GM23338 (cell line): ENCODE measurements around the gene PPP2R5E. TPM values are rescaled to one million over a fixed set of nuclear protein-coding genes. Genes with fewer than 3 reads are reported as not detected.
A peak's percentile ranks its signal among the peaks of the same experiment; 100 is the strongest.

Experiments used
- ATAC-seq: fragments of 200-7000 bp; cut with Tn5 transposase; 3 replicates; pipeline ENCODE4 v1.9.1; 2020
- DNase-seq: peaks from one replicate; pipeline ENCODE4 v3.0.0-alpha.2; 2015; ENCODE audit warnings: low spot score
- H2AFZ ChIP-seq: fragments of 200-600 bp; sonication (generic); 2 replicates; pipeline ENCODE4 v1.8.0; 2016; ENCODE audit warnings: antibody characterized with exemption, mild to moderate bottlenecking, moderate library complexity
- H3F3A ChIP-seq: fragments of 200-600 bp; sonication (generic); replicated peaks from 2 replicates; pipeline ENCODE4 v1.8.0; 2017; ENCODE audit warnings: antibody characterized with exemption, mixed run types, low read depth
- H3K27ac ChIP-seq: fragments of 200-600 bp; sonication (generic); 2 replicates; pipeline ENCODE4 v1.6.1; 2016; ENCODE audit warnings: low read depth
- H3K27me3 ChIP-seq: fragments of 200-600 bp; sonication (generic); 2 replicates; pipeline ENCODE4 v1.8.0; 2016; ENCODE audit warnings: mild to moderate bottlenecking, mixed run types, moderate library complexity; ENCODE audit not compliant: insufficient read depth
- H3K36me3 ChIP-seq: fragments of 200-600 bp; sonication (generic); 2 replicates; pipeline ENCODE4 v1.8.0; 2016; ENCODE audit warnings: mild to moderate bottlenecking; ENCODE audit not compliant: insufficient read depth
- H3K4me1 ChIP-seq: fragments of 200-600 bp; sonication (generic); 2 replicates; pipeline ENCODE4 v1.8.0; 2016; ENCODE audit warnings: mild to moderate bottlenecking, moderate library complexity; ENCODE audit not compliant: insufficient read depth
- H3K4me2 ChIP-seq: fragments of 200-600 bp; sonication (generic); 2 replicates; pipeline ENCODE4 v1.7.1; 2017; ENCODE audit warnings: mixed run types
- H3K4me3 ChIP-seq: fragments of 200-600 bp; sonication (generic); 2 replicates; pipeline ENCODE4 v1.6.1; 2016; ENCODE audit warnings: mixed run types
- H3K79me2 ChIP-seq: fragments of 200-600 bp; sonication (generic); replicated peaks from 2 replicates; pipeline ENCODE4 v1.8.0; 2017; ENCODE audit warnings: mild to moderate bottlenecking; ENCODE audit not compliant: insufficient read depth
- H3K9me2 ChIP-seq: fragments of 200-600 bp; sonication (generic); 2 replicates; pipeline ENCODE4 v1.8.0; 2017; ENCODE audit not compliant: insufficient read depth
- H4K20me1 ChIP-seq: fragments of 200-600 bp; sonication (generic); replicated peaks from 2 replicates; pipeline ENCODE4 v1.8.0; 2017; ENCODE audit warnings: mild to moderate bottlenecking; ENCODE audit not compliant: insufficient read depth
- H3K27ac Mint-ChIP-seq: 2 replicates; pipeline ENCODE4 v1.8.0; 2020; ENCODE audit warnings: inconsistent platforms, mild to moderate bottlenecking, moderate library complexity, mixed read lengths
- H3K27me3 Mint-ChIP-seq: 3 replicates; pipeline ENCODE4 v1.8.0; 2022; ENCODE audit warnings: low read depth, mild to moderate bottlenecking, moderate library complexity, mixed read lengths, inconsistent platforms; ENCODE audit not compliant: insufficient read depth, poor library complexity
- H3K36me3 Mint-ChIP-seq: 3 replicates; pipeline ENCODE4 v1.8.0; 2021; ENCODE audit warnings: low read depth, mild to moderate bottlenecking, inconsistent platforms, moderate library complexity, mixed read lengths
- H3K4me1 Mint-ChIP-seq: 3 replicates; pipeline ENCODE4 v1.8.0; 2020; ENCODE audit warnings: mild to moderate bottlenecking, inconsistent platforms, mixed read lengths
- H3K4me3 Mint-ChIP-seq: 3 replicates; pipeline ENCODE4 v1.8.0; 2021; ENCODE audit warnings: moderate library complexity, mild to moderate bottlenecking, inconsistent platforms, mixed read lengths
- H3K9me3 Mint-ChIP-seq: 3 replicates; pipeline ENCODE4 v1.8.0; 2020; ENCODE audit warnings: moderate library complexity, mild to moderate bottlenecking, inconsistent platforms, mixed read lengths
- CREB1 ChIP-seq: fragments of 250-450 bp; sonication (Bioruptor Pico); IDR thresholded peaks from 2 replicates; pipeline ENCODE4 v1.5.0; 2020; ENCODE audit warnings: low read depth, mild to moderate bottlenecking, moderate library complexity
- EZH2 ChIP-seq: fragments of 200-600 bp; sonication (generic); IDR thresholded peaks from one replicate; pipeline ENCODE4 v1.8.0; 2017; ENCODE audit warnings: antibody characterized with exemption, mild to moderate bottlenecking, low read depth; ENCODE audit not compliant: unreplicated experiment
- EZH2phosphoT487 ChIP-seq: fragments of 200-600 bp; sonication (generic); IDR thresholded peaks from one replicate; pipeline ENCODE4 v1.8.1; 2018; ENCODE audit warnings: antibody characterized with exemption; ENCODE audit not compliant: unreplicated experiment
- JUNB ChIP-seq: IDR thresholded peaks from one replicate; pipeline ENCODE4 v1.6.1; 2016; ENCODE audit warnings: antibody characterized with exemption; ENCODE audit not compliant: unreplicated experiment
- NANOG ChIP-seq: IDR thresholded peaks from 2 replicates; pipeline ENCODE4 v1.6.1; 2016; ENCODE audit warnings: antibody characterized with exemption, borderline replicate concordance
- POLR2AphosphoS5 ChIP-seq: IDR thresholded peaks from 2 replicates; pipeline ENCODE4 v1.6.1; 2016; ENCODE audit warnings: antibody characterized with exemption, low read depth
- STAT1 ChIP-seq: IDR thresholded peaks from one replicate; pipeline ENCODE4 v1.6.1; 2016; ENCODE audit warnings: antibody characterized with exemption; ENCODE audit not compliant: unreplicated experiment
- ZNF114 ChIP-seq: fragments of 250-450 bp; sonication (Bioruptor Pico); IDR thresholded peaks from 2 replicates; pipeline ENCODE4 v1.5.0; 2020; ENCODE audit warnings: mild to moderate bottlenecking, moderate library complexity
- ZNF331 ChIP-seq: fragments of 250-450 bp; sonication (Bioruptor Pico); IDR thresholded peaks from 2 replicates; pipeline ENCODE4 v1.5.0; 2020; ENCODE audit warnings: low read depth, mild to moderate bottlenecking, moderate library complexity
- polyA plus RNA-seq: library from polyadenylated mRNA; unstranded; fragments of >200 nt; fragmentation: Nextera tagmentation; extraction: Ambion mirVana; gene quantifications from 2 replicates; pipeline ENCODE4 v1.2.1, GENCODE V29; 2016
- total RNA-seq: library from RNA; depleted of rRNA; stranded (reverse); fragments of >200 nt; shearing (Covaris generic); gene quantifications from 2 replicates; pipeline ENCODE4 v1.2.3, GENCODE V29; 2014
- TF ChIP-seq, protein P1 (sequence below), 2 experiments: fragments of 200-600 bp in 1 of 2; sonication (generic) in 1 of 2; conservative IDR thresholded peaks; 2 replicates each; pipeline versions ENCODE4 v1.5.1 to v1.6.1; 2016 to 2017; ENCODE audit warnings: antibody characterized with exemption in 2 of 2, low read depth in 2 of 2, mild to moderate bottlenecking in 2 of 2, moderate library complexity in 1 of 2
- TF ChIP-seq, protein P2 (sequence below): IDR thresholded peaks from 2 replicates; pipeline ENCODE4 v1.6.1; 2016; ENCODE audit warnings: antibody characterized with exemption
- TF ChIP-seq, protein P3 (sequence below): fragments of 250-450 bp; sonication (Bioruptor Pico); IDR thresholded peaks from 2 replicates; pipeline ENCODE4 v1.5.0; 2020; ENCODE audit warnings: mild to moderate bottlenecking, moderate library complexity
- TF ChIP-seq, protein P4 (sequence below): IDR thresholded peaks from one replicate; pipeline ENCODE4 v1.6.1; 2018; ENCODE audit warnings: antibody characterized with exemption; ENCODE audit not compliant: unreplicated experiment

Gene PPP2R5E
- total and polyA plus RNA-seq, 2 experiments from 2014 or later, result 40.9 to 45.5 TPM

DNA sequence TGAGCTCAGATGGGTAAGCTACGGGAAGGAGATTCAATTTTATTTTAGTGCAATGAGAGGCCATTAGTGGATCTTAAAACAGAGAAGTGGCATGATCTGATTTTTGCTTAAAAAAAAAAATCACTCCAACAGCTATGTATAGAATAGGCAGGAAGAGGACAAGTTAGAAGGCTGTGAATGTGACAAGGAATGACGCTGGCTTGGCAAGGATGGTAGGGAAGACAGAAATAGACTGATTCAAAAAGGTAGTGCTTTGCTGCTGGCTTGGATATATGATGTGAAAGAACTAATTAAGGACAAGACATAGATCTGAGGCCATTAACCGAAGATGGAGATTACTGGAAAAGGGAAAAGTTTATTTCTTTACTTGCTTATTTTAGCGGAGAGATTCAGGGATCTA is 119.3 kb downstream of the PPP2R5E start:
- no peak for ATAC-seq
- H2AFZ ChIP-seq, result no peak overlapping the region
- no peaks in the 10 kb centered on the region for H3K36me3 ChIP-seq
- H3K9me3 Mint-ChIP-seq, result no peaks in the 10 kb centered on the region; the same call in 2 of the 3 replicates
- peaks cover 4% of the 10 kb centered on the region; the same call in 1 of the 2 replicates for H3K4me1 ChIP-seq
- H3K27me3 ChIP-seq, result no peaks in the 10 kb centered on the region
- H3K27ac ChIP-seq, result no peak overlapping the region
- peak overlapping the region; percentile 5; the same call in 1 of the 2 replicates for H3K27ac Mint-ChIP-seq
- TF ChIP-seq POLR2AphosphoS5, result no peak
- TF ChIP-seq, protein P1, sequence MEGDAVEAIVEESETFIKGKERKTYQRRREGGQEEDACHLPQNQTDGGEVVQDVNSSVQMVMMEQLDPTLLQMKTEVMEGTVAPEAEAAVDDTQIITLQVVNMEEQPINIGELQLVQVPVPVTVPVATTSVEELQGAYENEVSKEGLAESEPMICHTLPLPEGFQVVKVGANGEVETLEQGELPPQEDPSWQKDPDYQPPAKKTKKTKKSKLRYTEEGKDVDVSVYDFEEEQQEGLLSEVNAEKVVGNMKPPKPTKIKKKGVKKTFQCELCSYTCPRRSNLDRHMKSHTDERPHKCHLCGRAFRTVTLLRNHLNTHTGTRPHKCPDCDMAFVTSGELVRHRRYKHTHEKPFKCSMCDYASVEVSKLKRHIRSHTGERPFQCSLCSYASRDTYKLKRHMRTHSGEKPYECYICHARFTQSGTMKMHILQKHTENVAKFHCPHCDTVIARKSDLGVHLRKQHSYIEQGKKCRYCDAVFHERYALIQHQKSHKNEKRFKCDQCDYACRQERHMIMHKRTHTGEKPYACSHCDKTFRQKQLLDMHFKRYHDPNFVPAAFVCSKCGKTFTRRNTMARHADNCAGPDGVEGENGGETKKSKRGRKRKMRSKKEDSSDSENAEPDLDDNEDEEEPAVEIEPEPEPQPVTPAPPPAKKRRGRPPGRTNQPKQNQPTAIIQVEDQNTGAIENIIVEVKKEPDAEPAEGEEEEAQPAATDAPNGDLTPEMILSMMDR (conservative IDR thresholded peaks at IDR 0.05; ENCODE audit: low read depth in 2 of 2), result no peak
- TF ChIP-seq, protein P2, sequence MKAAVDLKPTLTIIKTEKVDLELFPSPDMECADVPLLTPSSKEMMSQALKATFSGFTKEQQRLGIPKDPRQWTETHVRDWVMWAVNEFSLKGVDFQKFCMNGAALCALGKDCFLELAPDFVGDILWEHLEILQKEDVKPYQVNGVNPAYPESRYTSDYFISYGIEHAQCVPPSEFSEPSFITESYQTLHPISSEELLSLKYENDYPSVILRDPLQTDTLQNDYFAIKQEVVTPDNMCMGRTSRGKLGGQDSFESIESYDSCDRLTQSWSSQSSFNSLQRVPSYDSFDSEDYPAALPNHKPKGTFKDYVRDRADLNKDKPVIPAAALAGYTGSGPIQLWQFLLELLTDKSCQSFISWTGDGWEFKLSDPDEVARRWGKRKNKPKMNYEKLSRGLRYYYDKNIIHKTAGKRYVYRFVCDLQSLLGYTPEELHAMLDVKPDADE, result no peak
- TF ChIP-seq NANOG, result no peak
- no peak for TF ChIP-seq STAT1
- no peak for TF ChIP-seq JUNB
- no peak for TF ChIP-seq EZH2
- TF ChIP-seq, protein P3, sequence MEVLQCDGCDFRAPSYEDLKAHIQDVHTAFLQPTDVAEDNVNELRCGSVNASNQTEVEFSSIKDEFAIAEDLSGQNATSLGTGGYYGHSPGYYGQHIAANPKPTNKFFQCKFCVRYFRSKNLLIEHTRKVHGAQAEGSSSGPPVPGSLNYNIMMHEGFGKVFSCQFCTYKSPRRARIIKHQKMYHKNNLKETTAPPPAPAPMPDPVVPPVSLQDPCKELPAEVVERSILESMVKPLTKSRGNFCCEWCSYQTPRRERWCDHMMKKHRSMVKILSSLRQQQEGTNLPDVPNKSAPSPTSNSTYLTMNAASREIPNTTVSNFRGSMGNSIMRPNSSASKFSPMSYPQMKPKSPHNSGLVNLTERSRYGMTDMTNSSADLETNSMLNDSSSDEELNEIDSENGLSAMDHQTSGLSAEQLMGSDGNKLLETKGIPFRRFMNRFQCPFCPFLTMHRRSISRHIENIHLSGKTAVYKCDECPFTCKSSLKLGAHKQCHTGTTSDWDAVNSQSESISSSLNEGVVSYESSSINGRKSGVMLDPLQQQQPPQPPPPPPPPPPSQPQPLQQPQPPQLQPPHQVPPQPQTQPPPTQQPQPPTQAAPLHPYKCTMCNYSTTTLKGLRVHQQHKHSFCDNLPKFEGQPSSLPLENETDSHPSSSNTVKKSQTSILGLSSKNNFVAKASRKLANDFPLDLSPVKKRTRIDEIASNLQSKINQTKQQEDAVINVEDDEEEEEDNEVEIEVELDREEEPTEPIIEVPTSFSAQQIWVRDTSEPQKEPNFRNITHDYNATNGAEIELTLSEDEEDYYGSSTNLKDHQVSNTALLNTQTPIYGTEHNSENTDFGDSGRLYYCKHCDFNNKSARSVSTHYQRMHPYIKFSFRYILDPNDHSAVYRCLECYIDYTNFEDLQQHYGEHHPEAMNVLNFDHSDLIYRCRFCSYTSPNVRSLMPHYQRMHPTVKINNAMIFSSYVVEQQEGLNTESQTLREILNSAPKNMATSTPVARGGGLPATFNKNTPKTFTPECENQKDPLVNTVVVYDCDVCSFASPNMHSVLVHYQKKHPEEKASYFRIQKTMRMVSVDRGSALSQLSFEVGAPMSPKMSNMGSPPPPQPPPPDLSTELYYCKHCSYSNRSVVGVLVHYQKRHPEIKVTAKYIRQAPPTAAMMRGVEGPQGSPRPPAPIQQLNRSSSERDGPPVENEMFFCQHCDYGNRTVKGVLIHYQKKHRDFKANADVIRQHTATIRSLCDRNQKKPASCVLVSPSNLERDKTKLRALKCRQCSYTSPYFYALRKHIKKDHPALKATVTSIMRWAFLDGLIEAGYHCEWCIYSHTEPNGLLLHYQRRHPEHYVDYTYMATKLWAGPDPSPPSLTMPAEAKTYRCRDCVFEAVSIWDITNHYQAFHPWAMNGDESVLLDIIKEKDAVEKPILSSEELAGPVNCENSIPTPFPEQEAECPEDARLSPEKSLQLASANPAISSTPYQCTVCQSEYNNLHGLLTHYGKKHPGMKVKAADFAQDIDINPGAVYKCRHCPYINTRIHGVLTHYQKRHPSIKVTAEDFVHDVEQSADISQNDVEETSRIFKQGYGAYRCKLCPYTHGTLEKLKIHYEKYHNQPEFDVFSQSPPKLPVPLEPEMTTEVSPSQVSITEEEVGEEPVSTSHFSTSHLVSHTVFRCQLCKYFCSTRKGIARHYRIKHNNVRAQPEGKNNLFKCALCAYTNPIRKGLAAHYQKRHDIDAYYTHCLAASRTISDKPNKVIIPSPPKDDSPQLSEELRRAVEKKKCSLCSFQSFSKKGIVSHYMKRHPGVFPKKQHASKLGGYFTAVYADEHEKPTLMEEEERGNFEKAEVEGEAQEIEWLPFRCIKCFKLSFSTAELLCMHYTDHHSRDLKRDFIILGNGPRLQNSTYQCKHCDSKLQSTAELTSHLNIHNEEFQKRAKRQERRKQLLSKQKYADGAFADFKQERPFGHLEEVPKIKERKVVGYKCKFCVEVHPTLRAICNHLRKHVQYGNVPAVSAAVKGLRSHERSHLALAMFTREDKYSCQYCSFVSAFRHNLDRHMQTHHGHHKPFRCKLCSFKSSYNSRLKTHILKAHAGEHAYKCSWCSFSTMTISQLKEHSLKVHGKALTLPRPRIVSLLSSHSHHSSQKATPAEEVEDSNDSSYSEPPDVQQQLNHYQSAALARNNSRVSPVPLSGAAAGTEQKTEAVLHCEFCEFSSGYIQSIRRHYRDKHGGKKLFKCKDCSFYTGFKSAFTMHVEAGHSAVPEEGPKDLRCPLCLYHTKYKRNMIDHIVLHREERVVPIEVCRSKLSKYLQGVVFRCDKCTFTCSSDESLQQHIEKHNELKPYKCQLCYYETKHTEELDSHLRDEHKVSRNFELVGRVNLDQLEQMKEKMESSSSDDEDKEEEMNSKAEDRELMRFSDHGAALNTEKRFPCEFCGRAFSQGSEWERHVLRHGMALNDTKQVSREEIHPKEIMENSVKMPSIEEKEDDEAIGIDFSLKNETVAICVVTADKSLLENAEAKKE, result no peak
- TF ChIP-seq ZNF114 (CRISPR knock-in tag), result no peak
- TF ChIP-seq EZH2phosphoT487, result no peak
- TF ChIP-seq CREB1 (CRISPR knock-in tag), result no peak
- TF ChIP-seq, protein P4, sequence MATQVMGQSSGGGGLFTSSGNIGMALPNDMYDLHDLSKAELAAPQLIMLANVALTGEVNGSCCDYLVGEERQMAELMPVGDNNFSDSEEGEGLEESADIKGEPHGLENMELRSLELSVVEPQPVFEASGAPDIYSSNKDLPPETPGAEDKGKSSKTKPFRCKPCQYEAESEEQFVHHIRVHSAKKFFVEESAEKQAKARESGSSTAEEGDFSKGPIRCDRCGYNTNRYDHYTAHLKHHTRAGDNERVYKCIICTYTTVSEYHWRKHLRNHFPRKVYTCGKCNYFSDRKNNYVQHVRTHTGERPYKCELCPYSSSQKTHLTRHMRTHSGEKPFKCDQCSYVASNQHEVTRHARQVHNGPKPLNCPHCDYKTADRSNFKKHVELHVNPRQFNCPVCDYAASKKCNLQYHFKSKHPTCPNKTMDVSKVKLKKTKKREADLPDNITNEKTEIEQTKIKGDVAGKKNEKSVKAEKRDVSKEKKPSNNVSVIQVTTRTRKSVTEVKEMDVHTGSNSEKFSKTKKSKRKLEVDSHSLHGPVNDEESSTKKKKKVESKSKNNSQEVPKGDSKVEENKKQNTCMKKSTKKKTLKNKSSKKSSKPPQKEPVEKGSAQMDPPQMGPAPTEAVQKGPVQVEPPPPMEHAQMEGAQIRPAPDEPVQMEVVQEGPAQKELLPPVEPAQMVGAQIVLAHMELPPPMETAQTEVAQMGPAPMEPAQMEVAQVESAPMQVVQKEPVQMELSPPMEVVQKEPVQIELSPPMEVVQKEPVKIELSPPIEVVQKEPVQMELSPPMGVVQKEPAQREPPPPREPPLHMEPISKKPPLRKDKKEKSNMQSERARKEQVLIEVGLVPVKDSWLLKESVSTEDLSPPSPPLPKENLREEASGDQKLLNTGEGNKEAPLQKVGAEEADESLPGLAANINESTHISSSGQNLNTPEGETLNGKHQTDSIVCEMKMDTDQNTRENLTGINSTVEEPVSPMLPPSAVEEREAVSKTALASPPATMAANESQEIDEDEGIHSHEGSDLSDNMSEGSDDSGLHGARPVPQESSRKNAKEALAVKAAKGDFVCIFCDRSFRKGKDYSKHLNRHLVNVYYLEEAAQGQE, result no peak
- TF ChIP-seq ZNF331 (CRISPR knock-in tag), result no peak
- peaks cover 61% of the 10 kb centered on the region for H3K79me2 ChIP-seq
- no peaks in the 10 kb centered on the region for H3K9me2 ChIP-seq
- H3K36me3 Mint-ChIP-seq, result peaks cover 16% of the 10 kb centered on the region
- DNase-seq, result no peak
- H3K4me2 ChIP-seq, result no peak overlapping the region
- H3K27me3 Mint-ChIP-seq, result peaks cover 2% of the 10 kb centered on the region
- no peak overlapping the region for H3K4me3 ChIP-seq
- H3F3A ChIP-seq, result no peaks in the 10 kb centered on the region
- peaks cover 13% of the 10 kb centered on the region; the same call in 1 of the 2 replicates for H4K20me1 ChIP-seq
- peaks cover 10% of the 10 kb centered on the region; the same call in 2 of the 3 replicates for H3K4me1 Mint-ChIP-seq
- no peak overlapping the region for H3K4me3 Mint-ChIP-seq
